IPS DF 19.7 (cell line): ENCODE results near the gene SEPTIN1.

Experiments
- DNase-seq: peaks from one replicate; pipeline ENCODE4 v3.0.0-alpha.2; 2013; ENCODE audit warnings: low read depth, low spot score

SEPTIN1 gene

DNA sequence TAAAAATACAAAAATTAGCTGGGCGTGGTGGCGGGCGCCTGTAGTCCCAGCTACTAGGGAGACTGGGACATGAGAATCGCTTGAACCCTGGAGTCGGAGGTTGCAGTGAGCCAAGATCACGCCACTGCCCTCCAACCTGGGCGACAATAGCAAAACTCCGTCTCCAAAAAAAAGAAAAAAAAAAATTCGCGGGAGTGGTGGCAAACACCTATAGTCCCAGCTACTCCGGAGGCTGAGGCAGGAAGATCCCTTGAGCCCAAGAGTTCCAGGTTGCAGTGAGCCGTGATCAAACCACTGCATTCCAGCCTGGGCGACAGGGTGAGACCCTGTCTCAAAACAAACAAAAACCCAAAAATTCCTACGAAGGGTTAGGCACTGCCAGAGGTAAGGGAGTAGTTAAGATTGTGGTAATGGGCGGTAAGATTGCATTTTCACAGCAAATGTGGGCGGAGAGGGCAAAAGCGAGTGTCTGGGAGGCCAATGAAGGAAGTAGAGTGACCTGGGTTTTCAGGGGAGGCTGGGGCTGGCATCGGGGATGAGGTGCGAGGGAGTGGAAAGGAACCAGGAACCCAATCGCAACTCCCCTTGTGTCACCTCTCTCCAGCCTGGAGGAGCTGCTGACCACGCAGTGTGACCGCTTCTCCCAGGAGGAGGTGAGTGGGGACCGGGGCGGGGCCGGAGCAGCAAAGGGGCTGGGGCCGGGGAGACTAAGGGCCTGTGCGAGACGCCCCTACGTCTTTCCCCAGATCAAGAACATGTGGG, 5.1 kb downstream of the SEPTIN1 start:
- DNase-seq: no peak

DNA sequence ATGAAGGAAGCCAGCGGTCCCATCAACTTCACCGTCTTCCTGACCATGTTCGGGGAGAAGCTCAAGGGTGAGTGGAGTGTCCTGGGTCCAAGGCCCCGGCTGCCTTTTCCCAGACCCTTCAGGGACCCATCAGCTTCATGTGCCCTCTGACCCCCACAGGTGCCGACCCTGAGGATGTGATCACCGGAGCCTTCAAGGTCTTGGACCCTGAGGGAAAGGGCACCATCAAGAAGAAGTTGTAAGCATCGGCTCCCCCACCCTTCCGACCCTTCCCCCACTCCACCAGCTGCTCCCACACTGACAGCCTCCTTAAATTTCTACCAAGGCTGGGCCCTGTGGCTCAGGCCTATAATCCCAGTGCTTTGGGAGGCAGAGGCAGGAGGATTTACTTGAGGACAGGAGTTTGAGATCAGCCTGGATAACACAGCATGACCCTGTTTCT, 5.9 kb downstream of the SEPTIN1 start:
- no peak for DNase-seq

DNA sequence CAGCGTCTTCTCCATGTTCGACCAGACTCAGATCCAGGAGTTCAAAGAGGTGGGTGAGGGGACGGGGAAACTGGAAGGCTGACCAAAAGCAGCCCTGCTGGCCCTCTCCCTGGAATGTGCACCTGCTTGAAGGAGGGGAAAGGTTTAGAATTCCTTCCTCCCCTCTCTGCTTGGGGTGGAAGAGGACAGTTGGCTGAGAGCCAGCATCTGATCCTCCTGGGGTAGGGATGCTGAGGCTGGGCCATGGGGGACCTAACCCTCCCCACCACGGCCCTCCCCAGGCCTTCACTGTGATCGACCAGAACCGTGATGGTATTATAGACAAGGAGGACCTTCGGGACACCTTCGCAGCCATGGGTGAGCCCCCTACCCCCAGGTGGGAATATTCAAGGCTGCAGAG, 6.5 kb downstream of the SEPTIN1 start:
- no peak for DNase-seq

DNA sequence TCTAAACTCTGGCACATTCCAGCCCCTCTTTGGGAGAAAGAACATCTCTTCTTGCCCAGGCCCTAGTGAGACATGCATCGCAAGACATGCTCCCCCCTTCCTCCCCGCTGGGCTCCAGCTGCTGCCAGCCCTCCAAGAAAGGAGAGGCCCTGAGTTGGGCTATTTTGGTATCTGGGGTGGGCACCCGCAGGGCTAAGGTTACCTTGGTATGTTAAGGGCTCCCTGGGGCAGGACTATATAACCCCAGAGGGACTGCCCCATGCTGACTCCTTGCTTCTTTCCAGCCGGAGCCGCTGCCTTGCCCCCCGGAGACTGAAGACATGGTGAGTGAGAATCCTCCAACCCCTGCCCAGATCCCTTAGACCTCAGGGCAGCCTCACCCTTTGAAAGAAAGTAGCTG, 7.8 kb downstream of the SEPTIN1 start, which contains the start of gene MYL11:
TSS of gene MYL11 (plus strand) at position 265 of the 400 bp plus-strand sequence. CDS start at position 321, 56 bp downstream.
- no peak for DNase-seq

DNA sequence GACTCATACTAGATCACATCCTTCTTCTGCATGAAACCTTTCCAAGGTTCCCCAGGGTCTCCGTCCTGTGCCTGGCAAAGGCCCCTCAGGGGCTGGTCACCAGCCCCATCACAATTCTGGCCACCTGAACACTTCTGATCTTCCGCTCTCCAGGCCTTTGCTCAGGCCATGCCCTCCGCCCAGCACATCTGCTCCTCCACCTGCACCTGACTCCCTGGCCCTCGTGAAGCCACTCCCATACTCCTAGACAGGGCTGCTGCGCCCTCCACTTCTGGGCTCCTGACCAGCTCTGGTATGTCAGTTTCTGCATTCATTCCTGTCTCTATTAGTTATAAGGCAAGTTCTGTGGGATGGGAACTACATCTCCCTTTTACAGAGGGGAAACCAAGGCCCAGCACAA, 9.6 kb downstream of the SEPTIN1 start:
- no peak for DNase-seq

DNA sequence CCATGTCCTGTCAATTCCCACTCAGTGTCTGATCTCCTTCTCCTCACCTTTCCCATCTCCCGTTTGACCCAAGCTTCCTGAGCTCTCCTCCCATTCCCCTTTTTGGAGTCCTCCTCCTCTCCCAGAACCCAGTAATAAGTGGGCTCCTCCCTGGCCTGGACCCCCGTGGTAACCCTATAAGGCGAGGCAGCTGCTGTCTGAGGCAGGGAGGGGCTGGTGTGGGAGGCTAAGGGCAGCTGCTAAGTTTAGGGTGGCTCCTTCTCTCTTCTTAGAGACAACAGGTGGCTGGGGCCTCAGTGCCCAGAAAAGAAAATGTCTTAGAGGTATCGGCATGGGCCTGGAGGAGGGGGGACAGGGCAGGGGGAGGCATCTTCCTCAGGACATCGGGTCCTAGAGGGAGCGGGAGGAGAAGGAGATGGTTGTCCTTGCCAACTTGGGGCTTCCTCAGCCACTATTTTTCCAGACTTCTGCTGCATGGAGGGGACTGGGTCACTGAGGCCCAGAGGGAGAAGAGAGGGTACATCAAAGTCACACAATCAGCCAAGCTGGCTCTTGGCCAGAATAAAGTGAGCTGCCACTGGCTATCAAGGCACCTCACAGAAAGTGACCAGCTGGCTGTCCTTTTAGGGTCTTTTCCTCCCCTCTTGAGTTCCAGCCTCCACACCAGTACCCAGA, 10.2 kb downstream of the SEPTIN1 start:
- no peak for DNase-seq

DNA sequence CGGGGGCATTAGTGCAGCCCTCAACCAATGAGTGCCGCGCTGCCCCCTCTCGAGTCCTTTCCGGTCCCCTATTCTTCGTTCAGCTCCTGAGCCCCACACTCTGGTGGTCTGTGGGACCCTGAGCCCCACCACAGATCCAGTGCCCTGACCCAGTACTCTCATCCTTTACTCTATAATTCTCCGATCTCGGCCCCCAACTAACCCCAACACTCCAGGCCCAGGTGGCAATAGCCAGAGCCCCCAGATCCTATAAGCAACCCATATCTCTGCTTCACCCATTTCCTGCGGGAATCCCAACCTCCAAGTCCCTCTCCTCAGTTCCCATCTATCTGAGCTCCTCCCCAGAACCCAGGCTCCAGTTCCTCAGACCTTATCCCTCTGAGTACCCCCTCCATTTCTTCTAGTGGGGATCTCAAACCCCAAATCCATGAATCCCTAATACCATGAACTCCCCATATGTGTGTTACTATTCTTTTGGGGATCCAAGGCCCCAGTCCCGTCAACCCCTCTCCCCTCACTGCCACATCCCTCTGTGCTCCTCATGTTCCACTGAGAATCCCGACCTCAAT, 11.0 kb downstream of the SEPTIN1 start:
- DNase-seq: no peak

DNA sequence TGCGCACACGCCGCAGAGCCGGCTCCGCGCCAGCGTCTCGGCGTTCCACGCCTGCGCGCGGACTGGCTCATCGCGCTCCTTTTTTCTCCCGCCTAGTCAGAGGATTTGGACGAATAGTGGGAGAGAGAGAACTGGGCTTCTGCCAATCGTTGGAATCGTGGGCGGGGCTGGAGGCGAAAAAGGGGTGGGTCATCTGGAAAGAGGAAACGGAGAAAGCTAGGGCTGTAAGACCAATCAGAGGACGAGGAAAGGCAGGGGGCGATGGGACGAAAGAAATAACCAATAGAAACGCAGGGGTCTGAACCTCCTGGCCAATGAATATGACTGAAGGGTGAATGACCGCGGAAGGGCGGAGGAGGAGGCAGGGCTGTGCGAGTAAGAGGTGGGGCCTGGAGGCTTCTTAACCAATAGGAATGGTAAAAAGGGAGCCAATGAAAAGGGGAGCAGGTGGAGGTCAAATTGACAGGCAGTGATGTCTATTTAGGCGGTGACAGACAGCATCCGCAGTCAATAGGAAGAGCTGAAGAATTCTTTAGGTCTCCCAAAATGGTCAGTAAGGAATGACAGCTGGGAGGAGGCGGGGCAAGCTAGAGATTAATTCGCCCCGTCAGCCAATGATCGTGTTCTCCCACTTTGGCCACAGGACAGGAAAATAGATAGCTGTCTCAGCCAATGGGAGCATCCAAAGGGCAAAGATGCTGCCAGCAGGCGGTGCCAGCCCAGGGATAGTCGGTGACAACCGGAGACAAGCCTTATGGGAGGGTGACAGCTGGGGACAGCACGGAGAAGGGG, 11.7 kb downstream of the SEPTIN1 start, which contains the start of gene TBC1D10B:
TSS of gene TBC1D10B (minus strand) at position 39 of the 792 bp plus-strand sequence. CDS start 311 bp downstream, outside the sequence.
- peak; percentile 100 for DNase-seq

DNA sequence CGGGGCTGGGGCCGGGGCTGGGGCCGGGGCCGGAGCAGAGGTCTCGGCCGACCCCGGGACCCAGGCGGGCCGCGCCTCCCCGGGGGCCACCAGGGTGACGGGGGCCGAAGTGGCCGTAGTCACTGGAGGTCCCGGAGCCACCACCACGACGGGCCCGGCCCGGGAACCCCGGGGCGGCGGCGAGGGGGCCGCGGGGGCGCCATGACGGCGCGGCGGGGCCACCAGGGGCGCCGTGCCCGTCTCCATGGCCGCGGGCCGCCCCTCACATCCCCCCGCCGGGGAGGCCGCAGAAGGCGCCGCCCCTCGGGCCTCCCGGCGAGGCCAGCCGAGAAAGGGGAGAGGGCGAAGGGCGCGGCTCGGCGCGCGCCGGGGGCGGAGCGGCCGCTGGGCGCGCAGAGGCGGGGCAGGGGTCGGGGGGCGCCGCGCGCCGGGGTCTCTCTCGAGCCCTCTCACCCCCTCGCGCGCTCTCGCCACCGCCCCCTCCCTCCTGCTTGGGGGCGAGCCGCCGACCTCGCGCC, 12.4 kb downstream of the SEPTIN1 start:
- DNase-seq: no peak

DNA sequence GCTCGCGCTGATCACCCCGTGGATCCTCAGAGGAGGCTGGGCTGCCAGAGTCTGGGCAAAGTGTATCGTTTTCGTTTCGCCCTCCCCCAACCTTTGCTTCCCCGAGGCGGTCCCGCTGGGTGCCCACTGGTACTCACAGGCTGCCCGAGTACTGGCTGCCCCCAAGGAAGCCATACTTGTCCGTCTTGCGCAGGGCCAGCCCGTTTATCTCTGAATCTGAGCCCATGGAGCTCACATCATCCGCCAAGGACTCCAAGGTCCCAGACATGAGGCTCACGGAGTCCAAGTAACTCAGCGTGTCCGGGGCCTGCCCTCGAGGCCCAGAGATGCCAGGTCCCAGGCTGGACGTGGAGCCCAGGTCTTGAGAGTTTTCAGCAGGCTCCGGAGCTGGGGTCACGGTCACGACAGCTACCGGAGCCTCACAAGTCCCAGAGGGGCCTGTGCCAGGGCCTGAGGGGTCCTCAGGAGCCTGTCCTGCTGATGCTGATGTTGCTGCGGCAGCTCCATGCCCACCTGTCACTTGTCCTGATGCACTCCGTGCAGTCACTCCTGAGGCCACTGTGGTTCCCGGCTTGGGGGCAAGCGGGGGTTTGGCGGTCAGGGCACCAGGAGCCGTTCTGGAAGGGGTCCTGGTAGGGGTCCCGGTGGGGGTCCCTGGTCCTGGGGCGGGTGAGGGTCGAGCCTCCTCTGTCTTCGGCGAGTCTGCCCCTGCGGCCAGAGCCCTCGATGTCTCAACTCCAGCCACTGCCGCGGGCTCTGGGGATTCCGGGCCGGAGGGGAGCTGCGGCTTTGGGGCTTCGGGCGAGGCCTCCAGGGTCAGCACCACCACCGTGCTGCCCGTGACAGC, 13.0 kb downstream of the SEPTIN1 start:
- no peak for DNase-seq

DNA sequence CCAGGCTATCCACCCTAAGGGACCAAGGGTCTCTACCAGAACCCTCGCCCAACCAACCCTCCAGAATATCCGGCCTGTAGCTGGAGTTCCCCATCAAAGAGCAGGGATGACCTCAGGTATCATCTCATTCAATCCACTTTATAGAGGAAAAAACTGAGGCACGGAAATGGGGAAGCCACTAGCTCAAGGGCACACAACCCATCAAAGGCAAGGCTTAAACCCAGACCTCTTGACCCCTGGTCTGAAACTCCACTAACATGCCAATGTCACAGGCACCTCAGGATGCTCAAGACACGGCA, 13.6 kb downstream of the SEPTIN1 start:
- DNase-seq: no peak

DNA sequence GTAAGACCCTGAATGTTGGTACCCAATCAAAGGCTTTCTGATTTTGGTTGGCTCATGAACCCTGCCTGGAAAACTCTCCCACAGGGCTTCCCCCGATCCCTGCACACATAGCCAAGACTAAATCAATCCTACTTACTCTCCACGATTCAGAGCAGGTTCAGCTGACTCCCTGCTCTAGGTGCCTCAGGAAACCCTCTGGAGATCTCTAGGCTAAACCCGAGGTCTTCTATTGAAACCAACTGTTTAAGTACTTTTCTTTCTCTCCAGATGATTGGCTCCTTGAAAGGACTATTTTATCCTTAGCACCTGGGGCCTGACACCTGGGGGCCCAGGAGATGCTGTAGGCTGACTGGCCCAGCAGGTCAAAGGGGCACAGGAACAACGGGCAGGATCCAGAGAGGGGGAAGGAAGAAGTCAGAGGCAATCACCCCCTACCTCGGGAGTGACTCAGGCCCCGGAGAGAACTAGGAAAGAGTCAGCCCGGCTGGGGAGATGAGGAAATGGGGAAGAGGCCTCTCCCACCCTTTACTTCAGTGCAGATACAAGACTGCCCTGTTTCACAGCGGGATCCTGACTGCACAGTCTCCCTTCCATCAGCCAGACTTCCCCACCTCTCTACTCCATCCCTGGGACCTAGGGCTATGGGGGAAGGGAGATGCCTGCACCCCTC, 14.1 kb downstream of the SEPTIN1 start:
- DNase-seq: no peak

DNA sequence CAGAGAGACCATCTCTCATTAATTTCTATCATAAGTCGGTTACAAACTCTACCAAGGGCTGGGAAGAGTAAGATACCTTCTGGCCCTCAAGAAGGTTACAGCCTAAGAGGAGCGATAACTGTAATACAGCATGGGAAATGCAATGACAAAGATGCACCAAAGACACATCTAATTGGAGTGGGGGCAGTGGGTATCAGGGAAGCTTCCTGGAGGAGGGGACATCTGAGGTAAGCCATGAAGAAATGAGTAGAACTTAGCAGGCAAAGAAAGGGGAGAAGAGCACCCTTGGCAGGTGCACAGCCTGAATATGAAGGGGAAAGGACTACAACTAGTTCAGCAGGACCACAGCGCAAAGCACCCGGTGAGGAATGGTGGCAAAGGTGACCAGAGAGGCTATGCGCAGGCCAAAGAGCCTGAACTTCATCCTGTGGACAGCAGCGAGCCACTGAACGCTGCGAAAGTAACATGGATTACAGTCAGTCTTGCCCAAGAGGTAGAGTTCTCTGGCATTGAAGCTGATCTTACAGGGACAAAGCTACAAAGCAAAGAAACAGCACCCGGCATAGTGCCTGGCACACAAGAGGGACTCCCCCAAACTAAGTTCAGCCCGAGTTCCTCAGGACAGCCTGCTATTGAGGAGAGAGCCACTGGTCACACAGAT, 14.9 kb downstream of the SEPTIN1 start:
- DNase-seq: no peak

DNA sequence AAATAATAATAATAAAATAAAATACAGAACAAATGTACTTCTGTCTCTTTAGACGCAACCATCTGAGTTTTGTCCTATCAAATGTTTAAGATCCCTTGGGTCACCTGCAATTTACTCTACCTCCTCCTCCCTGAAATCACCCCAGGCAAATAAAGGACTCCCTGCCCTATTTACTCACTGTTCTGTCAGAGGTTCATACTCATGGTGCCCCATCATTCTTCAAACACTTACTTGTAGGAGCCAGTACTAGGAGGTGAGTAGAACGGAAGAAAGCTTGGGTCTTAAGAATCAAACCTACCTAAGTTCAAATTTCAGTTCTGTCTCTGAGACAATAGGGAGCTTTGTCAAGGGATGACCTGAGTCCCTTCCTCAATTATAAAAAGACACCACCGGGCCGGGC, 15.8 kb downstream of the SEPTIN1 start:
- no peak for DNase-seq

DNA sequence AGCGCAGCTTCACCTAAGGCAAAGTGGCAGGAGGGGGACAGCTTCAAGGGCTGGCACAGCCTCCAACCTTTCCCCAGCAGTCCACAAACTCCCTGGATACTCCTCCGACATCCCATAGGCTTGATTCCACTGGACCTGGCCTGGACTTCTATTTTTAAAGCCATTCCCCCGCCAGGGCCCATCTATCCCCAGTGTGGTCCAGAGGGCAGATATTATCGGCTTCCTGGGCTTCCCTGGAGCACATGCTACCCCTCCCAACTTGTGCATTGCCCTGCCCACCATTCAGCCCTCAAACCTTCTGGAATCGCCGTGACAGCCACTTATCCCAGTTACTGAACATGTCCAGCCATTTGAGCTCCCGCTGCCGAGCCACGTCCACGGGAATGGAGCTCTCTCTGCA, 17.2 kb downstream of the SEPTIN1 start:
- DNase-seq: no peak

DNA sequence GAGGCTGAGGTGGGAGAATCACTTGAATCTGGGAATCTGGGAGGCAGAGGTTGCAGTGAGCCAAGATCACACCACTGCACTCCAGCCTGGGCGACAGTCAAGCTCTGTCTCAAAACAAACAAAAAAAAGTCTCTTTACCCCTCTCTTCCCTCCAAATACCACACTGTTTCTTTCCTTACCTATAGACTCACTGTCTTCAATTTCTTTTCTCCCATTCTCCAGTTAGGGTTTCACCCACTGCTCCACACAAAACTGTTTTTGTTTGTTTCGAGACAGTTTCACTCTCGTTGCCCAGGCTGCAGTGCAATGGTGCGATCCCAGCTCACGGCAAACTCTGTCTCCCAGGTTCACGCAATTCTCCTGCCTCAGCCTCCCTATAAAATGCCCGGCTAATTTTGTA, 21.2 kb downstream of the SEPTIN1 start:
- DNase-seq: no peak

DNA sequence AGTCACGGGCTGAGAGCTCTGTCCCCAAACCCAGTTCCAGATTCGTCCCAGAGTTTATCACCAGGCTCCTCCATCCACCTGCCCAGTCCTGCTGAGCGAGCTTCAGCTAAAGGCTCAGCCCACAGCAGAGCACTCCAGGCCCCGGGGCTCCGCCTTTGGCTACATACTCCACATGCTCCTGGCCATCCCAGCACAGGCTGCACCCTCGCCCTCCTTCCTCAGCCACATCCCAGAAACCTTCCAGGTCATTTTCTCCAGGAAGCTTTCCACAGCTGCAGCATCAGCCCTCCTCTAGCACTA, 22.5 kb downstream of the SEPTIN1 start:
- no peak for DNase-seq

DNA sequence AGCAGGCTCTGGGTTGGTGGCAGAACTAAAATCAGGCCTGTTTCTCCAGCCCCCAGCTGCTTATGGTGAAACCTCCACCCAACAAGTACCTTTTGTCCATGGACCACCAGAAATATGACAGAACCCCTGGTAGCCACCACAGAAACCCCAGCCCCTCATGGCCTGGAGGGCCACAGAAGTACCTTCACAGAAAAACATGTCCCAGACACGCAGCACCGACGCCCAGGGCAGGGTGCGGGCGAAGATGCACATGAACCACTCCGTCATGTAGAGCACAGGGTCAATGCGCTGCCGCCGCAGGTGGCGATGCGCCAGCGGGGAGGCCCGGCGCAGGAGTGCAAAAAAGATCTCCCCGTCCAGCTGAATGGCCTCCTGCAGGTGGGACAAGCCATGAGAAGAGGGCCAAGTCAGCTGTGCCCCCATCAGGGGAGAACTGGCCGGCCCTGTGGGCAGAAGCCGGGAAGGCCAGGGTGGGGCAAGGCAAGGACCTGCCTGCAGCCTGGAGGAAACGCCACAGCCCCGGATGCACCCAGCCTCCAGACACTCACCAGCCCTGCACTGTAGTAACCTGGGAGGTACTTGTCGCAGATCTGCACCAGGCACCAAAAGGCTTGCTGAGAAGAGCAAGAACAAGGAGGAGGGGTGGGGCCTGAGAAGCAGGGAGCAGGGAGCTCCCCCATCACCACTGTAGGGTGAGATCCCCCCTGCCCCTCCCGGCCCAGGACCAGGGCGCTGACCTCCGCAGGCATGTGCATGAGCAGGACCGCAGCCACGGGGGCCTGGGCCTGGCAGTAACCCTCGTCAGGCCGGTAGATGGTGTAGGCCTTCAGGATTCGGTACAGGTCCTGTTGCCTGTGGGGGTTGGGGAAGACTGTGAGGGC, 23.1 kb downstream of the SEPTIN1 start:
- DNase-seq: no peak

DNA sequence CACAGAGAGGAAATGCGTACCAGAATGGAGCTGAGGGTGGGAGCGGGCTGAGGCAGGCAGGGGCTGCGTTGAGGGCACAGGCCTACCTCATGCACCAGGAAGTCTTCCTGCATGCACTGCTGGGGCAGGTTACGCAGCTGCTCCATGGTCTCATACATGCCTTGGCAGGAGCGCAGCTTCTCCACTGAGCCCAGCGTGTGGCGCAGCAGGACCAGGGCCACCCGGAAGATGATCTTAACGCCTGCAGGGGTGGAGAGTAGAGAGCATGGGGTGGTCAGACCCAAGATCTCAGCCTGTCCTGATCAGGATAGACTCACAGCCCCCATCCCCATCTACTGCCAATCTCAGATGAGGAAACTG, 23.8 kb downstream of the SEPTIN1 start:
- DNase-seq: no peak
